ENCODE measurements around the gene PRDM16. TPM values are rescaled to one million over a fixed set of nuclear protein-coding genes. Genes with fewer than 3 reads are reported as not detected.

PRDM16 gene
- total and polyA plus RNA-seq, 2 donors (not counting 1 experiment from before 2014, with no cell fraction given): 0.03 to 0.12 TPM

DNA sequence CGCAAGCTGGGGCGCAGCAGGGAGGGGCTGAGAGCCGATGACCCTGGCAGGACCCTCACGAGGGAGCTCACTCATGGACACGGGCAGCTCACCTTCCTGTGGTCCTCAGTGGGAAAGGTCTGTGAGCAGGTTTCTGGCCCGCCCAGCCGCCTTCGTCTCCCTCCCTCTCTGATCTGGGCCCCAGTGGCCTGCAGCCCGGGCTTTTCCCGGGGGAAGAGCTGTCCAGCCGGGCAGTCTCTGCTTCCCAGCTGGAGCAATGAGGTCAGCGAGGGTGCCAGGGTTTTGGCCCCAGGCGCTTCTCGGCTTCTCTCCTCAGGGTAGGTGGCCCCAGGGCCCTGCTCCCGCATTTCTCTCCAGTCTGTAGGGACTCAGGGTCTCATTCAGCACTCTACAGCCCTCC is 363.3 kb downstream of the PRDM16 start:
- Mint-ChIP-seq H3K4me1 (no peaks in the 10 kb centered on the region), H3K9me3 (ENCODE audit: insufficient read depth) (no peaks in the 10 kb centered on the region), H3K27me3 (no peaks in the 10 kb centered on the region), H3K4me3 (no peak overlapping the region), H3K27ac (no peak overlapping the region)
- CTCF ChIA-PET: no interaction called here
- no peaks in the 10 kb centered on the region for H3K9me3 ChIP-seq (ENCODE audit: control extremely low read depth in 1 of 3, control insufficient read depth in 2 of 3, insufficient read depth in 1 of 3, low read length in 2 of 3)
- no peak overlapping the region for H3K4me3 ChIP-seq (ENCODE audit: control extremely low read depth in 1 of 5, extremely low read depth in 1 of 5, insufficient read depth in 1 of 5, low read depth in 2 of 5, low read length in 4 of 5)
- no peaks in the 10 kb centered on the region for H3K79me2 ChIP-seq (ENCODE audit: control insufficient read depth, insufficient read depth, low read length)
- no peak overlapping the region for H3K27ac ChIP-seq (ENCODE audit: low read length in 2 of 2)
- no peak for TF ChIP-seq EZH2 (IDR thresholded peaks at IDR 0.05; ENCODE audit: borderline replicate concordance, insufficient read depth, low read depth, low read length, poor library complexity, severe bottlenecking)
- TF ChIP-seq, protein P1, sequence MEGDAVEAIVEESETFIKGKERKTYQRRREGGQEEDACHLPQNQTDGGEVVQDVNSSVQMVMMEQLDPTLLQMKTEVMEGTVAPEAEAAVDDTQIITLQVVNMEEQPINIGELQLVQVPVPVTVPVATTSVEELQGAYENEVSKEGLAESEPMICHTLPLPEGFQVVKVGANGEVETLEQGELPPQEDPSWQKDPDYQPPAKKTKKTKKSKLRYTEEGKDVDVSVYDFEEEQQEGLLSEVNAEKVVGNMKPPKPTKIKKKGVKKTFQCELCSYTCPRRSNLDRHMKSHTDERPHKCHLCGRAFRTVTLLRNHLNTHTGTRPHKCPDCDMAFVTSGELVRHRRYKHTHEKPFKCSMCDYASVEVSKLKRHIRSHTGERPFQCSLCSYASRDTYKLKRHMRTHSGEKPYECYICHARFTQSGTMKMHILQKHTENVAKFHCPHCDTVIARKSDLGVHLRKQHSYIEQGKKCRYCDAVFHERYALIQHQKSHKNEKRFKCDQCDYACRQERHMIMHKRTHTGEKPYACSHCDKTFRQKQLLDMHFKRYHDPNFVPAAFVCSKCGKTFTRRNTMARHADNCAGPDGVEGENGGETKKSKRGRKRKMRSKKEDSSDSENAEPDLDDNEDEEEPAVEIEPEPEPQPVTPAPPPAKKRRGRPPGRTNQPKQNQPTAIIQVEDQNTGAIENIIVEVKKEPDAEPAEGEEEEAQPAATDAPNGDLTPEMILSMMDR (IDR thresholded peaks at IDR 0.05): no peak
- ATAC-seq (ENCODE audit: low read depth) (no peak), DNase-seq (no peak)
- intact Hi-C loops (cut with micrococcal nuclease): no loop called here
- no peak overlapping the region for H2AFZ ChIP-seq (ENCODE audit: insufficient read depth, low read depth, low read length, poor library complexity, severe bottlenecking)
- no peaks in the 10 kb centered on the region for H3K36me3 ChIP-seq (replicated peaks in 1 of 2; ENCODE audit: control extremely low read depth in 1 of 2, control insufficient read depth in 1 of 2, extremely low read depth in 1 of 2, insufficient read depth in 2 of 2, low read length in 1 of 2)
- 90% methylated on average over 15 of the region's 15 CpGs for WGBS (ENCODE audit: insufficient coverage)
- no peaks in the 10 kb centered on the region for H3K27me3 ChIP-seq (replicated peaks in 1 of 4; ENCODE audit: control extremely low read depth in 1 of 4, control insufficient read depth in 3 of 4, insufficient read depth in 4 of 4, low read length in 3 of 4)
- H3K4me1 ChIP-seq (ENCODE audit: control insufficient read depth in 2 of 2, insufficient read depth in 2 of 2, low read length in 2 of 2): no peaks in the 10 kb centered on the region
- H3K4me2 ChIP-seq (replicated peaks; ENCODE audit: low read depth, low read length, poor library complexity, severe bottlenecking): no peak overlapping the region
- H4K20me1 ChIP-seq (ENCODE audit: control insufficient read depth, insufficient read depth, low read length, poor library complexity, severe bottlenecking): no peaks in the 10 kb centered on the region
- POLR2A ChIA-PET: no interaction called here
- H3K9ac ChIP-seq (ENCODE audit: low read length): no peak overlapping the region

DNA sequence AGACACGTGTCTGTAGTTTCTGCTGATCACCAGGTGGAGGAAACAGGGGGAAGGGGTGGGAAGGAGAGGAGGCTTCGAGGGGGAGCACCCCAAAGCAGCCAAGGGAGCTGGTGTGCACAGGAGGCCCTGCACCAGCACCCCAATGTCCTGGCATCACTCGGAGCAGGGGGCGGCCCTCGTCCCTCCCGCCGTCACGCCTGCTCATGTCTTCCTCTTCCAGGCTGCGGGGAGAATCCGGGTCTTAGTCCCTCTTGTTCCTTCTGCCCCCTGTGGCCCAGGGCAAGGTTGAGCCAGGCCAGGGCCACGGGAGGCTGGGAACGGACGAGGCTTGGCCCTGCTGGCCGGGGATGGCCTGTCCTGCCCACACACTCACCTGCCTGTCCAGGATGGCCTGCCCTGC is 364.1 kb downstream of the PRDM16 start:
- ATAC-seq (ENCODE audit: low read depth) (no peak), DNase-seq (no peak)
- no peak overlapping the region for H3K9ac ChIP-seq (ENCODE audit: low read length)
- Mint-ChIP-seq H3K9me3 (ENCODE audit: insufficient read depth) (no peaks in the 10 kb centered on the region), H3K27me3 (no peaks in the 10 kb centered on the region), H3K4me1 (no peaks in the 10 kb centered on the region), H3K27ac (no peak overlapping the region), H3K4me3 (no peak overlapping the region)
- no peaks in the 10 kb centered on the region for H3K4me1 ChIP-seq (ENCODE audit: control insufficient read depth in 2 of 2, insufficient read depth in 2 of 2, low read length in 2 of 2)
- no peak for TF ChIP-seq EZH2 (IDR thresholded peaks at IDR 0.05; ENCODE audit: borderline replicate concordance, insufficient read depth, low read depth, low read length, poor library complexity, severe bottlenecking)
- TF ChIP-seq, protein P1 (IDR thresholded peaks at IDR 0.05): no peak
- ChIA-PET POLR2A (no interaction called here), CTCF (no interaction called here)
- H3K79me2 ChIP-seq (ENCODE audit: control insufficient read depth, insufficient read depth, low read length): no peaks in the 10 kb centered on the region
- H3K36me3 ChIP-seq (replicated peaks in 1 of 2; ENCODE audit: control extremely low read depth in 1 of 2, control insufficient read depth in 1 of 2, extremely low read depth in 1 of 2, insufficient read depth in 2 of 2, low read length in 1 of 2): no peaks in the 10 kb centered on the region
- H4K20me1 ChIP-seq (ENCODE audit: control insufficient read depth, insufficient read depth, low read length, poor library complexity, severe bottlenecking): no peaks in the 10 kb centered on the region
- intact Hi-C loops (cut with micrococcal nuclease): no loop called here
- no peak overlapping the region for H3K4me2 ChIP-seq (replicated peaks; ENCODE audit: low read depth, low read length, poor library complexity, severe bottlenecking)
- H3K4me3 ChIP-seq (ENCODE audit: control extremely low read depth in 1 of 5, extremely low read depth in 1 of 5, insufficient read depth in 1 of 5, low read depth in 2 of 5, low read length in 4 of 5): no peak overlapping the region
- no peaks in the 10 kb centered on the region for H3K27me3 ChIP-seq (replicated peaks in 1 of 4; ENCODE audit: control extremely low read depth in 1 of 4, control insufficient read depth in 3 of 4, insufficient read depth in 4 of 4, low read length in 3 of 4)
- no peak overlapping the region for H2AFZ ChIP-seq (ENCODE audit: insufficient read depth, low read depth, low read length, poor library complexity, severe bottlenecking)
- 88% methylated on average over 14 of the region's 14 CpGs for WGBS (ENCODE audit: insufficient coverage)
- H3K27ac ChIP-seq (ENCODE audit: low read length in 2 of 2): no peak overlapping the region
- H3K9me3 ChIP-seq (ENCODE audit: control extremely low read depth in 1 of 3, control insufficient read depth in 2 of 3, insufficient read depth in 1 of 3, low read length in 2 of 3): no peaks in the 10 kb centered on the region
